GM18508 (cell line): ENCODE data around the gene DNHD1.

Experiments
- ATAC-seq: cut with Tn5 transposase; IDR thresholded peaks from one replicate; pipeline ENCODE4 v1.9.1; 2021; ENCODE audit warnings: moderate number of reproducible peaks; ENCODE audit not compliant: insufficient read depth, unreplicated experiment

DNHD1 gene

DNA sequence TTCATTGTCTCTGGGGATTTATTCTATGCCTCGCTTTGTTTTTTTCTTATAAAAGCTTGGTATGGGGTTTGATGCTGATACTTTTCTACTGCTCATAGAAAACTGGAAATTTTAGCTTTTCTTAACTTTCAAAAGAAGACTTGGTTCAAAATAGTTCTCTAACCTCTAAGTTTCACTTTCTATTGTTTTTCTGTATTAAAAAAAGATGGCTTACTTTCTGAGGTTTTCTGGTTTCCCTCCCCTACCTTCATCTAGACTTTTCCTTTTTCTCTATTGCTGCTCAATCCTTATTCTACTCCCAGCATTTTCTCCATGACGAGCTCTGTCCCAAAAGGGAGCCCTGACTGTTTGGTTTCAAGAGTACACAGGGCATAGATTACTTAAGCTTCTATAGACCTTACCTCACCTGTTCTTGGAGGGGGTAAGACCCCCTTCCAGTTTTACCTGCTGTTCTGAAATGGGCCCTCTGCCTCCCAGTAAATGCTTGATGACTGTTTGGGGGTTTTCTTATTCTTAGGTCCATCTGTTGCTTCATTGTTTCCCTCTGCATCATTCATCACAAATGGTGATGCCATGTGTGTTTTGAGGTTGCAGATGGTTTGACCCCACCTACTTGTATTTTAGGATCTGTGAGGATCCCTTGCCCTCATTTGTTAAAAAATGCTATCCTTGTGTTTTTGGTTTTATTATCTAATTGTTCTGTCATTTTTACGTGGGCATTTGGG, 29.5 kb downstream of the DNHD1 start:
- ATAC-seq, result no peak

DNA sequence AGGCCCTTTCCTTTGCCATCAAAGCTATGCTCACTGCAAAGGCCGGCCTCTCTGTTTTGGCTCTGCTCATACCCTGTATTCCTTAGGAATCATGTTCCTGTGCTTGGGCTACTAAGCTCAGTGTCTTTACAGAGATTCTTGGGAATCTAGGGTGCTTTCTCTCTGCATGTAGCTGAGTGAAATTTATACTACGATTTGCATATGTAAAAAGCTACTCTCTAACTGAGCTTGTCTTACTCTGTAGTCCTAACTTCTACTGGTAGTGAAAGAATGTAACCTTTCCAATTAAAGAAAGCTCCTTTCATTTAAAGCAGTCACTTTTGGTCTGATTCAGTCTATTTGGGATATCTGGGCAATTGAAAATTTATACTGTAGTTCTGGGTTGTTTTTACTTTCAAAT, 32.2 kb downstream of the DNHD1 start:
- ATAC-seq, result no peak

GRCh38 chr11:6530848-6531247, 33.8 kb downstream of the DNHD1 start:
- no peak for ATAC-seq

- ATAC-seq, result no peak
Observed at GRCh38 chr11:6531267-6531752, 34.2 kb downstream of the DNHD1 start.

- no peak for ATAC-seq
Observed at GRCh38 chr11:6538456-6538855, 41.4 kb downstream of the DNHD1 start.

DNA sequence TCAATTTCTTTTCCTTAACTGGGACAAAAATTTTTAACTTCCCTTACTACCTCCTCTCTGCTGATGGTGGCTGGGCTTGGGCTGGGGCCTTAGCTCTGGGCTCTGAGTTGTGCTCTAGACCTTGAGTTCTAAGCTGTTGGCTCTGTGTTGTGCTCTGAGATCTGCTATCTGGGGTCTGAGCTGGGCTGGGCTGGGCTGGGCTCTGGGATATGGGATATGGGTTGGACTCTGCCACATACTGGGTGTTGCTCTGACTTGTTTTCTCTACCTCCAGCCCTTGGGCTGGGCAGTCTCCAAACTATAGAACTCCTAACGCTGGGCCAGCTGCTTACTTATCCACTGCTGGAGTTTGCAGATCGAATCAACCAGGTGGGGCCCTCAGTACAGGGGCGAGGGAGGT, 41.9 kb downstream of the DNHD1 start:
- no peak for ATAC-seq

DNA sequence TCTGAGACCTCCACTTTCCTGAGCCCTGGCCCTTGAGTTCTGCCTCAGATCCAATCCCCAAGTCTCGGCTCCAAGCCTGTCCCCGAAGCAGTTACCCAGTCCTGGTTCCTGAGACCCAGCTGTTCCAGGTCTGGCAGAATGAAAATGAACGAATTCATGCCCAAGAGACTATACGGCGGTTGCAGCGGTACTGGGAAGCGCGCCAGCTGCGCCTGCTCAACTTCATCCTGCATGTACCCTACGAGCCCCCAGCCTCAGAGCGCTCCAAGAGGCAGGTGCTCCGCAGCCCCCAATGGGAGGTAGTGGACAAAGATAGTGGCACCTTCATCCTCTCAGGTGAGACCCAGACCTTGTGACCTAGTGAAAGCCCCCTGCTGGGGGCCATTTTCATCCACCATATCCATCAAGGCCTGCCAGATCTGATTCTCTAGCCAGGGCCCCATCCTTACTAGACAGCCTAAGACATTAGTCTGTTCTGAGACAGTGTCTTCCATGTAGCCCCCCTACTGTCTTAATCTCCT, 42.7 kb downstream of the DNHD1 start:
- ATAC-seq, result no peak

- ATAC-seq, result no peak
Observed at GRCh38 chr11:6541356-6541755, 44.3 kb downstream of the DNHD1 start.

DNA sequence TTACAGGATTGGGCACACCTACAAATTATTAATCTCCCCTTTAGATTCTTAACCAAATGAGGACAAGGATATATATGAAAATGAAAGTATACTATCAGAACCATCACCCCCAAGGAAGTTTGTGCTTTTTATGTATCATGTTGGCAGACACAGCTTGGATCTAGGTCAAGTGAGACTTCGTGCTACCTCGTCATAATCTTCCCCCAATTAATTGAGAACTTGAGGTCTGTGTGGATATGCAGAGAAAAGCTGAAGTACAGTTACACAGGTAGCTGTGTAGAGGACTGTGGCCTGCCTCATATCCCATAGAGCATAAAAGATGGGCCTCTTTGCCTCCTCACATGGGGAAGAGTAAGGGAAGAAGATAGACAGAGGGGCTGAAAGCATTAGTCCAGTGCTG, 45.6 kb downstream of the DNHD1 start:
- ATAC-seq, result no peak

GRCh38 chr11:6544921-6545850, 48.1 kb downstream of the DNHD1 start:
- ATAC-seq, result no peak

DNA sequence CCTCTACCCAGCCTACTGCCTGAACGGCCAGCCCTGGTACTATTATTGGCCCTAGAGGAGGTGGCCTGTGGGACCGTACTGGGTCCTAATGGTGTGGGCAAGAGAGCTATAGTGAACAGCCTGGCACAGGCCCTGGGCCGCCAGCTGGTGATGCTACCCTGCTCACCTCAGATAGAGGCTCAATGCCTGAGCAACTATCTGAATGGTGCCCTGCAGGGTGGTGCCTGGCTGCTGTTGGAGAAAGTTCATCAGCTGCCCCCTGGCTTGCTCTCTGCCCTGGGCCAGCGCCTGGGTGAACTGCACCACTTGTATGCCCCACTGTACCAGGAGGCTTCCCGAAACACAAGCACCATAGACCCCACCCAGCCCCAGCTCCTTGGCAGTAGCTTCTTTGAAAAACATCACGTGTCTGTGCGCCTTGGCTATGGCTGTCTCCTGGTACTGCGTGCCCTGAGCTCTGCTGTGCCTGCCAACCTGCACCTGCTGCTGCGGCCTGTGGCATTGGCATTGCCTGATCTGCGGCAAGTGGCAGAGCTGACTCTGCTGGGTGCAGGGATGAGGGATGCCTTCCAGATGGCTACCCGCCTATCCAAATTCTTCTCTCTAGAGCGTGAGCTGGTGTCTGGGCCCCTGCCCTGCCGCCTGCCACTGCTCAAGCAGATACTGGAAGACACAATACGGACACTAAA, 49.0 kb downstream of the DNHD1 start:
- no peak for ATAC-seq

DNA sequence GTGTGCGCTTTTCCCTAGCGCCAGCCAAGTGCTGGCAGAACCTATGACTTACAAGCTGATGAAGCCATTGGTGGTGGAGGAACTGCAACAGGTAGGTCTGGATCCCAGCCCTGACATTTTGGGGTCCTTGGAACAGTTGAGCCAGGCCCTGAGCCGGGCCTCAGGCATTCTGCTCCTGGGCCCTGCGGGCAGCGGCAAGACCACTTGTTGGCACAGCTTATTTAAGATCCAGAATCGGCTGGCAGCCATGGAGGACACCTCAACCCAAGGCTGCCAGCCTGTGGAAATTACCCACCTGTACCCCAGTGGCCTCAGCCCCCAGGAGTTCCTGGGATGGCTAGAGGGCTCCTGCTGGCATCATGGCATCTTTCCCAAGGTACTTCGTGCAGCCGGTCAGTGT, 49.7 kb downstream of the DNHD1 start:
- ATAC-seq, result no peak

GRCh38 chr11:6547177-6547576, 50.1 kb downstream of the DNHD1 start:
- ATAC-seq, result no peak

GRCh38 chr11:6548121-6548520, 51.0 kb downstream of the DNHD1 start:
- ATAC-seq, result no peak

GRCh38 chr11:6548641-6549040, 51.6 kb downstream of the DNHD1 start:
- no peak for ATAC-seq

- no peak for ATAC-seq
Observed at GRCh38 chr11:6553634-6554033, 56.6 kb downstream of the DNHD1 start.

GRCh38 chr11:6554828-6555706, 58.0 kb downstream of the DNHD1 start:
- no peak for ATAC-seq

DNA sequence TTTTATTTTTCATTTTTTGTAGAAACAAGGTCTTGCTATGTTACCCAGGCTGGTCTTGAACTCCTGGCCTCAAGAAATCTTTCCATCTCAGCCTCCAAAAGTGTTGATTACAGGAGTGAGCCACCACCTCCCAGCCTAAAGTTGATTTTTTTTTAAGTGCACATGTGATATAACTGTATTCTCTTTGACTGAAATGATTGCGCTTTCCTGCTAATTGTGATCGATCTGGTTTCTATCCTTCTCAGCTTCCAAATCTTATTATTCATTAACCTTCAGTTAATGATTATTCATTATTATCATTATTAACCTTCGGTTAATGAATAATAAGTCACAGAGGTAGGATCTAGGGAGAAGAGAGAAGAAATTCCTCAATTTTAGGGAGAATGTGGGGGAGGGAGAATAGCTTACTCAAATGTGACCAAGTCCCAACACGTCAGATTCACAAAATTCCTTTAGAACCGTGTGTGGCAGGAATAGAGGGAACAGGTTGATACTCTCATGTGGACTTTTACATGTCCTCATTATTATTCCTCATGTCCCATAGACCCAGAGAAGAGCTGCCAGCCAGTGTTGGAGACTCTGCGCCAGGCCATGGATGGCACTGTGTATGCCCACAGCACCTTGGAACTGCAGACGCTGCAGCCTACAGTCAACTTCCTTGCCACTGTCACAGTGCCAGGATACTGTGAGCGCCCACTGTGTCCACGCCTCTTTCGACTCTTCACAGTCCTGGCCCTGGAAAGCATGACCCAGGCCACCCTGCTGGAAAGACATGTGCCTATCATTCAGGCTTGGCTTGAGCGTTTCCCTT, 59.3 kb downstream of the DNHD1 start:
- no peak for ATAC-seq

DNA sequence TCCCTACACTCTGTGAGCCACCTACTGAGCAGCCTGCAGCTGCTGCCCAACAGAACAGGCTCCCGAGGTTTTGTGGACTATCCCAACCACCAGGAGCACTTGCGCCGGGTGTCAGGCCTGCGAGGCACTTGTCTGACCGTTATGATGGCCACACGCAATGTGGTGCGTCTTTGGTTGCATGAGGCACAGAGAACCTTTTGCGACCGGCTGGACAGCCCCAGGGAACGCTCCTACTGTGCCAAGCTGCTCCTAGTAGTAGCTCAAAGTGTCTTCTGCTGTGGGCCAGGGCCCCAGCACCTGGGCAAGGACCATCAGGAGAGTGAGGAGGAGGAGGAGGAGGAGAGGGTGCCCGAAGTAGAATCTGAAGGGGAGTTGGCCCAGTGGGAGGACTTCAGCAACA, 60.0 kb downstream of the DNHD1 start:
- ATAC-seq, result no peak
